GM21423 (cell line): Measurements from ENCODE around the gene KIDINS220.

Source experiments
- ATAC-seq: cut with Tn5 transposase; IDR thresholded peaks from one replicate; pipeline ENCODE4 v1.9.1; 2021; ENCODE audit warnings: mild to moderate bottlenecking, moderate library complexity; ENCODE audit not compliant: unreplicated experiment

KIDINS220 gene

DNA sequence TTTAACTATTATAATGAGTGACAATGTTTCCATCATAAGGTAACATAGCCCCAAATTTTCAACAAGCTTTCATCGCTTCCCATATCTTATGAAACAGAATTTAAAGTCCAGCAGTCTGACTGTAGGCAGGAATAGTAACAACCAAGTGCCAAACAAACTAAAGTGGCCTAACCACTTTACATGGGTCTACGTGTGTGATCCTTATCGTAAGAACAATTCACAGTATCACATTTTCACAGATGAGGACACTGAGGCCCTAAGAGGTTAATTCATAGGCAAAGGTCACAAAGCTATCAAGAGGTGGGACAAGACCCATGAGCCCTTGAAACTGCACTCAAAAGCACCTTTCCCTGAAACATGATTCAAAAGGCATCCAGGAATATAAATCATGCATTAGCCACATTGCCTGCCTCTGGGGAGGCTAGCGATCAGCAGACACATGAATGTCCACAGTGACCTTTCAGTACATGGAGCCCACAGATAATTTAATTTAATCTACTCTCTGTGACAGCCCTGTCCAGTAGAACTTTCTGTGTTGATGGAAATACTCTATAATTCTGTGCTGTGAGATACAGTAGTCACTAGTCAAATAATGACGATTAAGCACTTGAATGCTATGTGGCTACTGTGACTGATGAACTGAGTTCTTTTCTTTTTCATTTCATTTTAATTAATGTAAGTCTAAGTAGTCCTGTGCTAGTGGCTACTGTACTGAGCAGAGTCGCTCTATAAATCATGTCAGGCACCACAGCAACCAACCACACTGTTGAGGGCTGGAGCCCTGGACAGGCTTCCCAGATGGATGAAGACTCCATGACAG, 30.3 kb downstream of the KIDINS220 start:
- no peak for ATAC-seq

- ATAC-seq = no peak
Measured at GRCh38 chr2:8805278-8806210, 31.9 kb downstream of the KIDINS220 start.

- ATAC-seq = peak; percentile 97
Measured at GRCh38 chr2:8803658-8804379, 33.6 kb downstream of the KIDINS220 start.

GRCh38 chr2:8802741-8803140, 34.7 kb downstream of the KIDINS220 start:
- no peak for ATAC-seq

DNA sequence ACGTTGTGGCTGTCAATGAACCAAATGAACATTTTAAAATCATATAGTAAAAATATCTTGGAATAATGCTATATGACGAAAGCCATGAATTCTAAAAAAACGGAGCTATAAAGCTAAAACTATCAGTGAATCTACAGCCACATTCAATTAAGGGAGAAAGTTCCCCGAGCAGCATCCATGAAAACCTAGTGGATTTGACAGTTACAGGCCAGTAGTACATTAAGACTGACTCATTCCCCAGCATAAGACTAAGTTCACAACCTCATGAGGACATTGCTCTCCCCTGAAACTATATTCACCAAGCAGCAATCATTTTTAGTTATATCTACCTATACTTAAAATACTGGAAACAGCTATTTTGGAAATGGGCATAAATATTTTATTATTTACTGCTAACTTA, 36.6 kb downstream of the KIDINS220 start:
- ATAC-seq = no peak

GRCh38 chr2:8800218-8800617, 37.2 kb downstream of the KIDINS220 start:
- no peak for ATAC-seq

GRCh38 chr2:8799004-8799403, 38.4 kb downstream of the KIDINS220 start:
- ATAC-seq = no peak

DNA sequence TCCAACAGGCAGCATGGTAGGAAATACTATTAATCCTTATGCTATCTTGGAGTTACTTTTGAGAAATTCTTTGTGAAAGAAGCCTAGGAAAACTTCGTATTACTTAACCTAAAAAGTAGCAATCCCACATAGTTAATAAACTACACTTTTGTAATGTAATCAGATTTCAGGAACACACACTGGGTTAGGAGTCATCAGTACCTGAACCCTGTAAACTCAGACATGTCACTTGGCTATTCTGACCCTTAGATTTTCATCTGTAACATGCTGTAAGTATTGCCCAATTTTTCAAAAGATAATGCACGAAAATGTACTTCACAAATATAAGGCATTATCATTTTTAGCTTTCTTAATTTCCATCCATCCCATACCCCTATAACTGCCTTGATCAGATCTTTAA, 39.0 kb downstream of the KIDINS220 start:
- no peak for ATAC-seq

DNA sequence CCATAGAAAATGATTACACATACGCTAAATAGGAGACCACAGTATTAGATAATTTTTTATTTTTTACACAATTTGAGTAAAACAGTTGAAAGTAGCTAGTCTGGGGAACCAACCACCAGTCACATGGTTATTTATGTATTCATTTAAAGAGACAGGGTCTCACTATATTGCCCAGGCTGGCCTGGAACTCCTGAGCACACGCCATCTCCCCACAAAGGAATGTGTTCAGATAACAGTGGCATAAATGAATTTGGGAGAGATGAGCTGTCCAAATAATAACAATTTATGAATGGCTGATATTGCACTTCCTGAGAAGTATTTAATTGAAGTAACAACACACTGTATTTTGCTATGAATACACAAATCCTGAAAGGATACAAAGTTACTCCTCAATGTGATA, 39.7 kb downstream of the KIDINS220 start:
- no peak for ATAC-seq

GRCh38 chr2:8796878-8797550, 40.4 kb downstream of the KIDINS220 start:
- no peak for ATAC-seq

- ATAC-seq = no peak
Measured at GRCh38 chr2:8796315-8796848, 41.0 kb downstream of the KIDINS220 start.

DNA sequence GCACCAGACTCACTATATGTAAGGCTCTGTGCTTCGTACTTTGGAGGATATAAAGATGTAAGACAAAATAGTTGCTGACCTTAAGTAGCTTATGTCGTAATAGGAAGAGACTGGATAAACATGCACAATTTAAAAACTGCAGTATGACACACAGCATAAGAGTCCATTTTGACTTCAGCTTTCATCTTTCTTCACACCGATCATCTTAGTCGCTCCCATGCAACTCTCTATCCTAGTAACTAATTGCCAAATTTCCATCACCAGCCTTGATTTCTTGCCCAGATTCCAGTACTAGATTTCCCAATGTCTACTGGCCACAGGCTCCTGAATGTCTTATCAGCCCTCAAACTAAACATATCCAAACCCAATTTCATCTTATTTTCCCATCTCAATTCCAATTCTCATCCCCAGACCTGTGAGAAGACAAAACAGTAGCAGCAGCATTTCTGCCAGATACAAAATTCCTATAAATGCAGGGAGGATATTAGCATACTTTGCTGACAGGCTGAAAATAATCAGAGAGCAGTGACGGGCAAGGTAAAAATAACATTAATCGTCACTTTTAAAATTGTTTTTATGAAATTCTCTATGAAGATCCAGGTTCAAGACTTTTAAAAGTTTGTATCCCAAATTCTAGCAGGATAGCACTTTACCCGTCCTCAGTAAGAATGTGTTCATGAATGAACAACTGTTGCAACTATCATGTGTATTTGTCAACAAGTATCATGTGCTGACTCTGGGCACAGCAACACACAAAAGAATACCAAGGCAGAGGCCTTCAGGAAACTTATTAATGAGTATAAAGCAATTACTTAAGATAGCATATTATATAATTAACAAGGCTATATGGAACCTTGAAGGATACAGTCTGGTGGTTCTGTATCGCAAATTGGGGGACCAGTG, 42.2 kb downstream of the KIDINS220 start:
- ATAC-seq = no peak

DNA sequence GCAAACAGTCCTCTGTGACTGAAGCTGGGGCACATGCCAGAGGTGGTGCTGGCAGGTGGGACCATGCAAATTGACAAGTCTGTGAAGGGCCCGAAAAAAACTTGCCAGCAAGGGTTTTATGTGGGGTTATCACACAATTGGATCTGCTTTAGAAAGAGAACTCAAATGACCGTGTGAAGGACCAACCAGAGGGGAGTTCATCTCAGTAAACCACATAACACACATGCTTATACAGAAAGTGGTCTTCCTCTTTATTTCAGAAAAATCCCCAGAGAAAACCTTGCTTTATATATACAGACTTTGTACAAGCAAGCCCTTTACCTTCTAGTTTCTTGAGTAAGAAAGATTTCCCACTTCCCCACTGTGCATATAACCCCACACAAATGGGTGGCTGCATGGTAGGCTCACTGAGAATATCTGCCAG, 46.7 kb downstream of the KIDINS220 start:
- peak; percentile 60 for ATAC-seq

DNA sequence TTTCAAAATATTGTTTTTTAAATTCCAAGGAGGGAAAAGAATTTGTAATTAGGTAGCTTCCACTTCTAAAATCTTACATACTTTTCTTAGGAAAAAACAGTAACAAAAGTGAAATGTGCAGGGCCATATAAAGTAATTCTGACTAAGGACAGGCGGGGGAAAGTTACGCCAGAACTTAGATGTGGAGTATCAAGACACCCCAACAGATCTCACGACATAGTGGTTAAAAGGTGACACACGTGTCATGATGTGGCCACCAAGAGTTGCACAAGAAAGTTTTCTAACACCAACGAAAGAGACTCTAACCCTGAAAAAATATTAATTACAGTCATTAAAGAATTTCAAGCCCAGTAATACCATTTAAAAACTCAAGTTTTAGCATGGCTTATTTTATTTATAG, 51.0 kb downstream of the KIDINS220 start:
- ATAC-seq = no peak

DNA sequence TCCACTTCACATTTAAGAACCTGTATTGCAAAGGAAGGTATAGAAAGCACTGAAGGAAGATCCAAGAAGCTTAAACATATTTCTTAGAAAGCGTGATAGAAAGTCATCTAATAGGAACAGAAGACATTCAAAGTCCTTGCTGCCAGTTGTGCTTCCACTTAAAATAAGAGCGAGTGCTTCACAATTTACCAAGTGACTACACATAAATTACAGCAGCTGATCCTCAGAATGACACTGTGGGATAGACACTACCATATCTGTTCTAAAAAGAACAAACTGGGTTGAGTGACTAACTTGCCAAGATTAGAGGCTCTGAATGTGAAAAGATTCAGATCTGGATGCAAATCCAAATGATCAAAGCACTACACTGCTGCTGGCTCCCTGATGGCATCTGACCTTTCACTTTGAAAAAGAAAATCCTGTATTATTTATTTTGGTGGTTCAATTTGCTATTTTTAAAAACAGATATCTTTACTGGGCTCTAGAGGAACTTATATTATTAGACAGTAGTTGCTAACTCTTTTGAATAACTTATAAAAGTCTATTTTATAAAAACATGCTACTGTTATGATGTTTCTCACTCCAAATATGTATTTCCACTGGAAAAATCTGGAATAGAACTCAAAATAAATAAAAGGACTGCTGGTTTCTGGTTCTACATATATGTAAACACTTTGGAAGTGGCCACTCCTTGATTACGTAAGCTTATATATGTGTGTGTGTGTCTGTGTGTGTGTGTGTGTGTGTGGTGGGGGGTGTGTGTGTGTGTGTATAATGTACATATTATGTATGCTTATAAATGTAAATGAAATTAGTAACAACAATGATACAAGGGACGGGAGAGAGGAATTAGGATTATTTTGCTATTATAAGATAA, 57.4 kb downstream of the KIDINS220 start:
- ATAC-seq = no peak

DNA sequence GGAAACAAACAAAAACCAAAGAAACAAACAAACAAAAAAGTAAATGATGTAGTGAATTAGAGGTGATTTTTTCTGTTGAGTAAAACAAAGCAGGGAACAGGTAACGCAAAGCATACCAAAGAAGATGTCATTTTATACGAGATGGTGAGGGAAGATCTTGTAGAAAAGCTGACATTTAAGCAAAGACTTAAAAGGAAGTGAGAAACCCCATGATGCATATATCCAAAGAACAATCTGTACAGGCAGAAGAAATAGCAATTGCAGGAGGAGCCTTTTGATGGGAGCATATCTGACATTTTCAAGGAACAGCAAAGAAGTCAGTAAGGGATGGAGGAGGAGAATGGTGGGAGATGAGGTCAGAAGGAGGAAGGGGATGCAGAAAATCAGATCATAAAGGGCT, 63.0 kb downstream of the KIDINS220 start:
- ATAC-seq = no peak

DNA sequence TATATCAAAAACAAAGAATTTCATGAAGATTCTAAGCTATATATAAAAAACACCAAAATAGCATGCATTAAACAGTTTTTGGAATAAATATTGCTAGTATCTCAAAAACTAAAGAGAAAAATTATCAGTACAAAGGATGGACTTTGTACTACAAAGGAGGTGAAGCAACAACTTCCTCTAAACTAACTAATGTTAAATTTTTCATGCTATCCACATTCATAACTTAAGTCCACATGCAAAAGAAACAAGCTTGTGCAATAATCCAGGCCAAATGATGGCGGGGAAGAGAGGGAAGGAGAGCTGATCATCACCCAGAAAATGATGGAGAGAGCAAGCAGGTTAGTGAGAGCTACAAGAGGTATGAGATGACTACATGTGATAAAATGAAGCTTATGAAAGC, 70.1 kb downstream of the KIDINS220 start:
- ATAC-seq = no peak

GRCh38 chr2:8761529-8762164, 75.8 kb downstream of the KIDINS220 start:
- ATAC-seq = no peak
